ENCODE results near the gene GANC.
"Not testable (repeated sequence)": the region's sequence is repeated elsewhere in the genome, so short reads cannot be mapped to it uniquely, and the experiment has no call there.

Gene GANC

GRCh38 chr15:42306681-42307080 is 33.7 kb downstream of the GANC start:
- TF ChIP-seq CTCF (conservative IDR thresholded peaks at IDR 0.05; ENCODE audit: low read depth, low read length), result no peak
- H3K4me3 ChIP-seq (ENCODE audit: low read length), result no peak overlapping the region
- DNase-seq (ENCODE audit: low read depth), result no peak

- TF ChIP-seq CTCF (conservative IDR thresholded peaks at IDR 0.05; ENCODE audit: low read depth, low read length), result no peak
- H3K4me3 ChIP-seq (ENCODE audit: low read length), result no peak overlapping the region
- DNase-seq (ENCODE audit: low read depth), result no peak
These were observed 40.5 kb downstream of the GANC start for GRCh38 chr15:42313463-42313862.

- no peak for TF ChIP-seq CTCF (conservative IDR thresholded peaks at IDR 0.05; ENCODE audit: low read depth, low read length)
- no peak overlapping the region for H3K4me3 ChIP-seq (ENCODE audit: low read length)
- no peak for DNase-seq (ENCODE audit: low read depth)
These were observed 41.8 kb downstream of the GANC start for GRCh38 chr15:42314818-42315217.

GRCh38 chr15:42315521-42315920 is 42.5 kb downstream of the GANC start:
- DNase-seq (ENCODE audit: low read depth), result no peak
- no peak overlapping the region for H3K4me3 ChIP-seq (ENCODE audit: low read length)
- no peak for TF ChIP-seq CTCF (conservative IDR thresholded peaks at IDR 0.05; ENCODE audit: low read depth, low read length)

GRCh38 chr15:42316282-42316805 is 43.3 kb downstream of the GANC start:
- H3K4me3 ChIP-seq (ENCODE audit: low read length); DNase-seq (ENCODE audit: low read depth): not testable (repeated sequence)

GRCh38 chr15:42319206-42319605 is 46.2 kb downstream of the GANC start:
- no peak for DNase-seq (ENCODE audit: low read depth)
- no peak for TF ChIP-seq CTCF (conservative IDR thresholded peaks at IDR 0.05; ENCODE audit: low read depth, low read length)
- H3K4me3 ChIP-seq (ENCODE audit: low read length), result no peak overlapping the region

- no peak for TF ChIP-seq CTCF (conservative IDR thresholded peaks at IDR 0.05; ENCODE audit: low read depth, low read length)
- DNase-seq (ENCODE audit: low read depth), result no peak
These were observed 51.3 kb downstream of the GANC start for GRCh38 chr15:42324308-42324707.

GRCh38 chr15:42329161-42329560 is 56.2 kb downstream of the GANC start:
- no peak for DNase-seq (ENCODE audit: low read depth)
- H3K4me3 ChIP-seq (ENCODE audit: low read length), result no peak overlapping the region
- TF ChIP-seq CTCF (conservative IDR thresholded peaks at IDR 0.05; ENCODE audit: low read depth, low read length), result no peak

More at GRCh38 chr15:42324308-42324707, 51.3 kb downstream of the GANC start:
- H3K4me3 ChIP-seq (ENCODE audit: low read length), result no peak overlapping the region
